WTC11 (cell line): ENCODE results near the gene DPP4. TPM values are rescaled to one million over a fixed set of nuclear protein-coding genes. Genes with fewer than 3 reads are reported as not detected.

ENCODE experiments used
- ATAC-seq: fragments of 200-7000 bp; cut with Tn5 transposase; 2 replicates; pipeline ENCODE4 v1.10.0; 2021; ENCODE audit warnings: mild to moderate bottlenecking, moderate library complexity
- CTCF ChIA-PET: fragments of 300-600 bp; sonication (Branson Sonifier 250); formaldehyde crosslinking; loops from one replicate; lab custom pipeline; 2021; ENCODE audit warnings: antibody characterized with exemption; lab: Charles Lee
- POLR2A ChIA-PET: fragments of 350-600 bp; sonication (Branson Sonifier 250); formaldehyde crosslinking; loops from one replicate; lab custom pipeline; 2021; ENCODE audit warnings: antibody characterized with exemption; lab: Charles Lee
- DNase-seq: peaks from one replicate; pipeline ENCODE4 v3.0.0; 2021; ENCODE audit warnings: low spot score
- H3K27ac Mint-ChIP-seq: 2 replicates; pipeline ENCODE4 v1.8.0; 2021; ENCODE audit warnings: mixed read lengths
- H3K27me3 Mint-ChIP-seq: 2 replicates; pipeline ENCODE4 v1.8.0; 2021; ENCODE audit warnings: low read depth, mild to moderate bottlenecking, moderate library complexity, mixed read lengths
- H3K36me3 Mint-ChIP-seq: 2 replicates; pipeline ENCODE4 v1.8.0; 2021; ENCODE audit warnings: mixed read lengths
- H3K4me1 Mint-ChIP-seq: 2 replicates; pipeline ENCODE4 v1.8.0; 2022; ENCODE audit warnings: mixed read lengths
- H3K4me3 Mint-ChIP-seq: 2 replicates; pipeline ENCODE4 v1.8.0; 2021; ENCODE audit warnings: mild to moderate bottlenecking, moderate library complexity, mixed read lengths
- H3K9me3 Mint-ChIP-seq: 2 replicates; pipeline ENCODE4 v1.8.0; 2021; ENCODE audit warnings: mixed read lengths
- AR ChIP-seq: fragments of 250-450 bp; sonication (Bioruptor Pico); IDR thresholded peaks from 2 replicates; pipeline ENCODE4 v1.9.0; 2021; ENCODE audit warnings: mild to moderate bottlenecking
- ATF1 ChIP-seq: sonication (generic); formaldehyde crosslinking; IDR thresholded peaks from 2 replicates; pipeline ENCODE4 v1.8.1; 2023; ENCODE audit warnings: mild to moderate bottlenecking, moderate library complexity, missing genetic modification reagents
- CBFB ChIP-seq: sonication (generic); formaldehyde crosslinking; IDR thresholded peaks from 2 replicates; pipeline ENCODE4 v1.8.1; 2022; ENCODE audit warnings: mild to moderate bottlenecking, low read depth, missing genetic modification reagents
- E2F1 ChIP-seq: sonication (generic); formaldehyde crosslinking; IDR thresholded peaks from 2 replicates; pipeline ENCODE4 v1.8.0; 2022; ENCODE audit warnings: mild to moderate bottlenecking, missing genetic modification reagents
- EMX1 ChIP-seq: fragments of 250-450 bp; sonication (Bioruptor Pico); IDR thresholded peaks from 2 replicates; pipeline ENCODE4 v1.8.0; 2021; ENCODE audit warnings: mild to moderate bottlenecking
- FOXK1 ChIP-seq: sonication (generic); formaldehyde crosslinking; IDR thresholded peaks from 2 replicates; pipeline ENCODE4 v1.8.0; 2022; ENCODE audit warnings: mild to moderate bottlenecking, moderate library complexity, missing genetic modification reagents
- GTF2I ChIP-seq: fragments of 250-450 bp; sonication (Bioruptor Pico); conservative IDR thresholded peaks from 2 replicates; pipeline ENCODE4 v1.4.0; 2021; ENCODE audit warnings: mild to moderate bottlenecking
- JUN ChIP-seq: sonication (generic); formaldehyde crosslinking; IDR thresholded peaks from 2 replicates; pipeline ENCODE4 v1.8.0; 2023; ENCODE audit warnings: mild to moderate bottlenecking, missing genetic modification reagents
- MAX ChIP-seq: sonication (generic); formaldehyde crosslinking; IDR thresholded peaks from 2 replicates; pipeline ENCODE4 v1.8.0; 2022; ENCODE audit warnings: mild to moderate bottlenecking, missing genetic modification reagents
- MXD4 ChIP-seq: fragments of 250-450 bp; sonication (Bioruptor Pico); IDR thresholded peaks from 2 replicates; pipeline ENCODE4 v1.8.0; 2021; ENCODE audit warnings: mild to moderate bottlenecking, moderate library complexity, borderline replicate concordance
- OVOL2 ChIP-seq: fragments of 250-450 bp; sonication (Bioruptor Pico); IDR thresholded peaks from 2 replicates; pipeline ENCODE4 v1.9.0; 2021; ENCODE audit warnings: mild to moderate bottlenecking, borderline replicate concordance
- PREB ChIP-seq: sonication (generic); formaldehyde crosslinking; IDR thresholded peaks from 2 replicates; pipeline ENCODE4 v1.8.1; 2022; ENCODE audit warnings: mild to moderate bottlenecking, missing genetic modification reagents, moderate library complexity, borderline replicate concordance
- RORB ChIP-seq: fragments of 250-450 bp; sonication (Bioruptor Pico); IDR thresholded peaks from 2 replicates; pipeline ENCODE4 v1.9.0; 2021; ENCODE audit warnings: mild to moderate bottlenecking
- STAT6 ChIP-seq: sonication (generic); formaldehyde crosslinking; conservative IDR thresholded peaks from 2 replicates; pipeline ENCODE4 v1.8.1; 2023; ENCODE audit warnings: mild to moderate bottlenecking, low read depth, missing genetic modification reagents, moderate library complexity
- TP53 ChIP-seq: sonication (generic); formaldehyde crosslinking; IDR thresholded peaks from 2 replicates; pipeline ENCODE4 v1.8.1; 2023; ENCODE audit warnings: mild to moderate bottlenecking, missing genetic modification reagents
- ZNF512 ChIP-seq: sonication (generic); formaldehyde crosslinking; IDR thresholded peaks from 2 replicates; pipeline ENCODE4 v1.8.1; 2022; ENCODE audit warnings: missing genetic modification reagents, borderline replicate concordance
- ZSCAN18 ChIP-seq: fragments of 250-450 bp; sonication (Bioruptor Pico); IDR thresholded peaks from 2 replicates; pipeline ENCODE4 v2.1.2; 2022; ENCODE audit warnings: mild to moderate bottlenecking, moderate library complexity
- total RNA-seq: library from RNA; stranded (reverse); gene quantifications from 3 replicates; pipeline ENCODE4 v1.2.3, GENCODE V29; 2021

Gene DPP4
- total RNA-seq, 1 experiment from 2014 or later = 3.6 TPM

- TF ChIP-seq OVOL2 (no peak), MAX (CRISPR knock-in tag) (no peak), STAT6 (no peak), JUN (CRISPR knock-in tag) (no peak)
Measured at GRCh38 chr2:162002623-162003235, 71.3 kb downstream of the DPP4 start (continued).

GRCh38 chr2:162000431-162000830 is 73.6 kb downstream of the DPP4 start:
- Mint-ChIP-seq H3K4me3 (no peak overlapping the region), H3K4me1 (peaks cover 59% of the 10 kb centered on the region), H3K27ac (no peak overlapping the region), H3K27me3 (no peaks in the 10 kb centered on the region), H3K36me3 (no peaks in the 10 kb centered on the region), H3K9me3 (no peaks in the 10 kb centered on the region)
- ATAC-seq = no peak
- ChIA-PET POLR2A (no interaction called here), CTCF (interaction anchor here (0.9 to 3.4 kb wide), 6 partner anchors 11 to 125 kb away, joined by 3 to 14 read pairs (median 4); no protein-coding TSS in a partner anchor)
- TF ChIP-seq ATF1 (CRISPR knock-in tag) (no peak), ZNF512 (CRISPR knock-in tag) (no peak), PREB (CRISPR knock-in tag) (no peak), GTF2I (CRISPR knock-in tag) (no peak)
- no peak for DNase-seq

- ChIA-PET CTCF (interaction anchor here (1.0 to 3.4 kb wide), 5 partner anchors 9 to 38 kb away, joined by 3 to 14 read pairs (median 4); no protein-coding TSS in a partner anchor), POLR2A (no interaction called here)
- peaks cover 59% of the 10 kb centered on the region for H3K4me1 Mint-ChIP-seq
- DNase-seq (no peak), ATAC-seq (no peak)
- H3K27me3 Mint-ChIP-seq = no peaks in the 10 kb centered on the region
- no peak overlapping the region for H3K4me3 Mint-ChIP-seq
- H3K36me3 Mint-ChIP-seq = no peaks in the 10 kb centered on the region
- H3K27ac Mint-ChIP-seq = no peak overlapping the region
- no peaks in the 10 kb centered on the region for H3K9me3 Mint-ChIP-seq
- TF ChIP-seq CBFB (CRISPR knock-in tag) (no peak), EMX1 (no peak), FOXK1 (CRISPR knock-in tag) (no peak), ZSCAN18 (CRISPR knock-in tag) (no peak), RORB (CRISPR knock-in tag) (no peak)
- TF ChIP-seq, all 79 proteins: peak for 0
Measured at GRCh38 chr2:161999321-161999720, 74.7 kb downstream of the DPP4 start.

GRCh38 chr2:161998857-161999256 is 75.2 kb downstream of the DPP4 start:
- Mint-ChIP-seq H3K4me3 (no peak overlapping the region), H3K9me3 (no peaks in the 10 kb centered on the region), H3K36me3 (no peaks in the 10 kb centered on the region), H3K27ac (no peak overlapping the region), H3K4me1 (peaks cover 55% of the 10 kb centered on the region), H3K27me3 (no peaks in the 10 kb centered on the region)
- ChIA-PET POLR2A (interaction anchor here (0.6 kb wide), 1 partner anchor 544 kb away, joined by 4 read pairs; no protein-coding TSS in a partner anchor), CTCF (interaction anchor here (1.0 to 3.4 kb wide), 4 partner anchors 8 to 38 kb away, joined by 3 to 14 read pairs (median 4); no protein-coding TSS in a partner anchor)
- ATAC-seq (peak; percentile 48), DNase-seq (no peak)
- TF ChIP-seq AR (CRISPR knock-in tag) (no peak), MXD4 (no peak), E2F1 (CRISPR knock-in tag) (no peak), TP53 (no peak)
